ENCODE measurements around the gene CPO.

The CPO gene

GRCh38 chr2:207008105-207008990 is 69.0 kb downstream of the CPO start:
- Histone ChIP-seq H3K9me3 (ENCODE audit: control insufficient read depth, low read length) (no peaks in the 10 kb centered on the region), H2BK120ac (ENCODE audit: low read depth, low read length) (no peak overlapping the region), H3K18ac (ENCODE audit: low read depth in 1 of 2, low read length in 2 of 2) (no peak overlapping the region), H3K14ac (ENCODE audit: low read length in 2 of 2) (no peak overlapping the region), H3K79me1 (replicated peaks; ENCODE audit: low read length, poor library complexity, severe bottlenecking) (no peaks in the 10 kb centered on the region), H3K4me1 (ENCODE audit: control insufficient read depth, insufficient read depth, low read depth, low read length) (no peaks in the 10 kb centered on the region), H3K9ac (ENCODE audit: low read length) (peak overlapping the region; percentile 44), H2AFZ (ENCODE audit: low read depth, low read length) (no peak overlapping the region), H2BK5ac (ENCODE audit: low read depth, low read length, poor library complexity, severe bottlenecking) (no peak overlapping the region), H2AK5ac (ENCODE audit: low read length, severe bottlenecking) (no peak overlapping the region), H3K36me3 (ENCODE audit: control insufficient read depth in 1 of 2, insufficient read depth in 2 of 2, low read depth in 1 of 2, low read length in 2 of 2) (no peaks in the 10 kb centered on the region), H3K27ac (ENCODE audit: low read length, poor library complexity, severe bottlenecking) (no peak overlapping the region), H2BK15ac (ENCODE audit: low read depth, poor library complexity, severe bottlenecking) (no peak overlapping the region), H3K23ac (ENCODE audit: low read length in 2 of 2) (no peak overlapping the region), H3K4me3 (ENCODE audit: insufficient read depth in 1 of 2, low read depth in 1 of 2, low read length in 2 of 2) (peak overlapping the region in 1 of 2 experiments; percentile 23), H3K4ac (ENCODE audit: low read depth in 1 of 2, low read length in 2 of 2) (no peak overlapping the region), H3K4me2 (ENCODE audit: low read length, poor library complexity, severe bottlenecking) (no peak overlapping the region), H4K91ac (ENCODE audit: low read length) (no peak overlapping the region), H3K27me3 (ENCODE audit: control insufficient read depth in 1 of 2, insufficient read depth in 1 of 2, low read length in 2 of 2) (no peaks in the 10 kb centered on the region), H2BK12ac (ENCODE audit: low read length in 2 of 2) (no peak overlapping the region), H4K8ac (ENCODE audit: low read length) (no peak overlapping the region)
- DNase-seq = peak; percentile 33
- WGBS = 57% methylated on average over 1 of the region's 1 CpG

GRCh38 chr2:207012461-207012860 is 73.1 kb downstream of the CPO start:
- DNase-seq = no peak
- H3K9ac ChIP-seq (ENCODE audit: low read length) = no peak overlapping the region
- no peak overlapping the region for H2BK120ac ChIP-seq (ENCODE audit: low read depth, low read length)
- H2BK5ac ChIP-seq (ENCODE audit: low read depth, low read length, poor library complexity, severe bottlenecking) = no peak overlapping the region
- H2BK15ac ChIP-seq (ENCODE audit: low read depth, poor library complexity, severe bottlenecking) = no peak overlapping the region
- H3K4ac ChIP-seq (ENCODE audit: low read depth in 1 of 2, low read length in 2 of 2) = peak overlapping the region in 1 of 2 experiments; percentile 28
- H2AFZ ChIP-seq (ENCODE audit: low read depth, low read length) = no peak overlapping the region
- no peak overlapping the region for H2AK5ac ChIP-seq (ENCODE audit: low read length, severe bottlenecking)
- no peak overlapping the region for H4K8ac ChIP-seq (ENCODE audit: low read length)
- 100% methylated on average over 1 of the region's 1 CpG for WGBS
- H2BK12ac ChIP-seq (ENCODE audit: low read length in 2 of 2) = no peak overlapping the region
- no peak overlapping the region for H3K27ac ChIP-seq (ENCODE audit: low read length, poor library complexity, severe bottlenecking)
- H3K4me3 ChIP-seq (ENCODE audit: insufficient read depth in 1 of 2, low read depth in 1 of 2, low read length in 2 of 2) = no peak overlapping the region
- H3K4me1 ChIP-seq (ENCODE audit: control insufficient read depth, insufficient read depth, low read depth, low read length) = no peaks in the 10 kb centered on the region
- H3K9me3 ChIP-seq (ENCODE audit: control insufficient read depth, low read length) = no peaks in the 10 kb centered on the region
- H3K18ac ChIP-seq (ENCODE audit: low read depth in 1 of 2, low read length in 2 of 2) = no peak overlapping the region
- no peaks in the 10 kb centered on the region for H3K79me1 ChIP-seq (replicated peaks; ENCODE audit: low read length, poor library complexity, severe bottlenecking)
- H3K23ac ChIP-seq (ENCODE audit: low read length in 2 of 2) = no peak overlapping the region
- no peak overlapping the region for H3K4me2 ChIP-seq (ENCODE audit: low read length, poor library complexity, severe bottlenecking)
- no peaks in the 10 kb centered on the region for H3K36me3 ChIP-seq (ENCODE audit: control insufficient read depth in 1 of 2, insufficient read depth in 2 of 2, low read depth in 1 of 2, low read length in 2 of 2)
- H3K14ac ChIP-seq (ENCODE audit: low read length in 2 of 2) = no peak overlapping the region
- H4K91ac ChIP-seq (ENCODE audit: low read length) = no peak overlapping the region
- H3K27me3 ChIP-seq (ENCODE audit: control insufficient read depth in 1 of 2, insufficient read depth in 1 of 2, low read length in 2 of 2) = no peaks in the 10 kb centered on the region

- no peaks in the 10 kb centered on the region for H3K27me3 ChIP-seq (ENCODE audit: control insufficient read depth in 1 of 2, insufficient read depth in 1 of 2, low read length in 2 of 2)
- H3K4me2 ChIP-seq (ENCODE audit: low read length, poor library complexity, severe bottlenecking) = no peak overlapping the region
- no peak overlapping the region for H3K18ac ChIP-seq (ENCODE audit: low read depth in 1 of 2, low read length in 2 of 2)
- H4K91ac ChIP-seq (ENCODE audit: low read length) = no peak overlapping the region
- H3K27ac ChIP-seq (ENCODE audit: low read length, poor library complexity, severe bottlenecking) = no peak overlapping the region
- no peak overlapping the region for H2BK15ac ChIP-seq (ENCODE audit: low read depth, poor library complexity, severe bottlenecking)
- no peaks in the 10 kb centered on the region for H3K4me1 ChIP-seq (ENCODE audit: control insufficient read depth, insufficient read depth, low read depth, low read length)
- H3K9me3 ChIP-seq (ENCODE audit: control insufficient read depth, low read length) = no peaks in the 10 kb centered on the region
- 80% methylated on average over 1 of the region's 2 CpGs for WGBS
- no peaks in the 10 kb centered on the region for H3K79me1 ChIP-seq (replicated peaks; ENCODE audit: low read length, poor library complexity, severe bottlenecking)
- no peak overlapping the region for H2BK5ac ChIP-seq (ENCODE audit: low read depth, low read length, poor library complexity, severe bottlenecking)
- no peak overlapping the region for H2BK120ac ChIP-seq (ENCODE audit: low read depth, low read length)
- H3K36me3 ChIP-seq (ENCODE audit: control insufficient read depth in 1 of 2, insufficient read depth in 2 of 2, low read depth in 1 of 2, low read length in 2 of 2) = no peaks in the 10 kb centered on the region
- no peak overlapping the region for H3K9ac ChIP-seq (ENCODE audit: low read length)
- no peak overlapping the region for H3K23ac ChIP-seq (ENCODE audit: low read length in 2 of 2)
- no peak overlapping the region for H3K4me3 ChIP-seq (ENCODE audit: insufficient read depth in 1 of 2, low read depth in 1 of 2, low read length in 2 of 2)
- H3K14ac ChIP-seq (ENCODE audit: low read length in 2 of 2) = no peak overlapping the region
- H2BK12ac ChIP-seq (ENCODE audit: low read length in 2 of 2) = no peak overlapping the region
- H2AK5ac ChIP-seq (ENCODE audit: low read length, severe bottlenecking) = no peak overlapping the region
- DNase-seq = no peak
- no peak overlapping the region for H4K8ac ChIP-seq (ENCODE audit: low read length)
- no peak overlapping the region for H3K4ac ChIP-seq (ENCODE audit: low read depth in 1 of 2, low read length in 2 of 2)
- H2AFZ ChIP-seq (ENCODE audit: low read depth, low read length) = no peak overlapping the region
These were observed 75.1 kb downstream of the CPO start for GRCh38 chr2:207014424-207014823.

- Histone ChIP-seq H3K4me3 (ENCODE audit: insufficient read depth in 1 of 2, low read depth in 1 of 2, low read length in 2 of 2) (no peak overlapping the region), H3K14ac (ENCODE audit: low read length in 2 of 2) (no peak overlapping the region), H3K4me1 (ENCODE audit: control insufficient read depth, insufficient read depth, low read depth, low read length) (no peaks in the 10 kb centered on the region), H3K27me3 (ENCODE audit: control insufficient read depth in 1 of 2, insufficient read depth in 1 of 2, low read length in 2 of 2) (no peaks in the 10 kb centered on the region), H3K23ac (ENCODE audit: low read length in 2 of 2) (no peak overlapping the region), H3K4me2 (ENCODE audit: low read length, poor library complexity, severe bottlenecking) (no peak overlapping the region), H3K36me3 (ENCODE audit: control insufficient read depth in 1 of 2, insufficient read depth in 2 of 2, low read depth in 1 of 2, low read length in 2 of 2) (no peaks in the 10 kb centered on the region), H2BK15ac (ENCODE audit: low read depth, poor library complexity, severe bottlenecking) (no peak overlapping the region), H4K91ac (ENCODE audit: low read length) (no peak overlapping the region), H4K8ac (ENCODE audit: low read length) (no peak overlapping the region), H3K9ac (ENCODE audit: low read length) (no peak overlapping the region), H2BK120ac (ENCODE audit: low read depth, low read length) (no peak overlapping the region), H2AK5ac (ENCODE audit: low read length, severe bottlenecking) (no peak overlapping the region), H2AFZ (ENCODE audit: low read depth, low read length) (no peak overlapping the region), H3K9me3 (ENCODE audit: control insufficient read depth, low read length) (no peaks in the 10 kb centered on the region), H3K18ac (ENCODE audit: low read depth in 1 of 2, low read length in 2 of 2) (no peak overlapping the region), H3K27ac (ENCODE audit: low read length, poor library complexity, severe bottlenecking) (no peak overlapping the region), H2BK12ac (ENCODE audit: low read length in 2 of 2) (no peak overlapping the region), H3K4ac (ENCODE audit: low read depth in 1 of 2, low read length in 2 of 2) (no peak overlapping the region), H2BK5ac (ENCODE audit: low read depth, low read length, poor library complexity, severe bottlenecking) (no peak overlapping the region), H3K79me1 (replicated peaks; ENCODE audit: low read length, poor library complexity, severe bottlenecking) (no peaks in the 10 kb centered on the region)
- WGBS = 59% methylated on average over 2 of the region's 3 CpGs
- DNase-seq = no peak
These were observed 76.6 kb downstream of the CPO start for GRCh38 chr2:207015901-207016300.

All from mesenchymal stem cell (in vitro differentiated cells and primary cell).